ENCODE measurements around the gene COQ4. TPM values are rescaled to one million over a fixed set of nuclear protein-coding genes. Genes with fewer than 3 reads are reported as not detected.

Gene COQ4
- total RNA-seq, 1 experiment from 2014 or later = 45.8 TPM

GRCh38 chr9:128339761-128340690, 17.4 kb downstream of the COQ4 start, which contains the start of gene SLC27A4 (continued):
- TF ChIP-seq CBX3 (IDR thresholded peaks at IDR 0.05; ENCODE audit: low read depth) = no peak

GRCh38 chr9:128340691-128341434, 18.2 kb downstream of the COQ4 start:
- peak overlapping the region; percentile 84 to 86 for H3K4me3 ChIP-seq (replicated peaks in 1 of 2; ENCODE audit: low read depth in 1 of 2, low read length in 2 of 2)
- H3K9me2 ChIP-seq (ENCODE audit: insufficient read depth) = no peaks in the 10 kb centered on the region
- RAD21 ChIA-PET (ENCODE audit: low non-redundant PET in 1 of 2, low total read pairs in 2 of 2, uncharacterized antibody in 2 of 2, unreplicated experiment in 2 of 2) = interaction anchor here (0.8 to 1.2 kb wide), 2 partner anchors 46 to 80 kb away, joined by 3 to 6 read pairs; partner anchors contain the start of gene CERCAM (in 1 of the 2)
- H3K9ac ChIP-seq (ENCODE audit: low read length) = peak overlapping the region; percentile 77
- H3K27me3 ChIP-seq (ENCODE audit: insufficient read depth, low read length) = no peaks in the 10 kb centered on the region
- H4K20me1 ChIP-seq (ENCODE audit: insufficient read depth) = no peaks in the 10 kb centered on the region
- POLR2A ChIA-PET = interaction anchor here (0.8 to 1.3 kb wide), 3 partner anchors 30 to 45 kb away, joined by 3 to 9 read pairs (median 3); partner anchors contain the start of gene URM1
- H3K9me3 ChIP-seq (ENCODE audit: control insufficient read depth in 1 of 2, insufficient read depth in 1 of 2, low read depth in 1 of 2, low read length in 2 of 2) = no peaks in the 10 kb centered on the region
- no TSS peak for BruUV-seq (replicated peaks)
- H2AFZ ChIP-seq (ENCODE audit: low read depth, low read length, poor library complexity, severe bottlenecking) = no peak overlapping the region
- peaks cover 5 to 12% of the 10 kb centered on the region in 2 experiments; a peak in 3 of 4 replicates for H3K36me3 ChIP-seq (ENCODE audit: control insufficient read depth in 1 of 2, insufficient read depth in 2 of 2, low read length in 2 of 2)
- ATAC-seq (peak; percentile 19; the same call in 1 of the 2 replicates), DNase-seq (ENCODE audit: low read depth, low spot score) (no peak)
- peak overlapping the region; percentile 67 for H3K27ac ChIP-seq (ENCODE audit: low read depth, low read length)
- intact Hi-C loops (cut with micrococcal nuclease) = loop anchor here (1.0 to 10.0 kb wide), 4 partner anchors 19 to 146 kb away; partner anchors contain the start of genes CIZ1, COQ4 and TRUB2
- H3K4me2 ChIP-seq (ENCODE audit: low read length) = peak overlapping the region; percentile 97
- peaks cover 0 to 20% of the 10 kb centered on the region in 2 experiments; a peak in 2 of 4 replicates for H3K4me1 ChIP-seq (ENCODE audit: control insufficient read depth in 1 of 2, insufficient read depth in 2 of 2, low read length in 2 of 2)
- CTCF ChIA-PET = interaction anchor here (0.7 to 1.5 kb wide), 12 partner anchors 10 to 86 kb away, joined by 3 to 40 read pairs (median 4); partner anchors contain the start of gene URM1
- H3K79me2 ChIP-seq (ENCODE audit: insufficient read depth, low read length) = peaks cover 10% of the 10 kb centered on the region
- TF ChIP-seq ELF1 (IDR thresholded peaks at IDR 0.05; ENCODE audit: borderline replicate concordance, low read depth) (no peak), SIN3A (IDR thresholded peaks at IDR 0.05; ENCODE audit: low read depth) (no peak), POLR2AphosphoS5 (IDR thresholded peaks at IDR 0.05; ENCODE audit: low read depth, low read length) (0 out of 2 replicates have a peak, but pooled peaks have one; percentile 8), ZNF274 (IDR thresholded peaks at IDR 0.05; ENCODE audit: low read depth, low read length) (no peak), REST (IDR thresholded peaks at IDR 0.05; ENCODE audit: low read depth) (no peak), ATF3 (IDR thresholded peaks at IDR 0.05) (no peak), CEBPB (IDR thresholded peaks at IDR 0.05; ENCODE audit: low read depth) (no peak), ZBTB33 (IDR thresholded peaks at IDR 0.05; ENCODE audit: extremely low read depth, insufficient replicate concordance, low read length) (no peak), ZFX (IDR thresholded peaks at IDR 0.05) (peak; percentile 74; the same call in 1 of the 2 replicates), POLR2A (IDR thresholded peaks at IDR 0.05; ENCODE audit: borderline replicate concordance, extremely low read depth, insufficient read depth, insufficient read length) (no peak), RAD21 (IDR thresholded peaks at IDR 0.05; ENCODE audit: low read depth) (no peak), CTCF (IDR thresholded peaks at IDR 0.05 in 2 of 3, conservative IDR thresholded peaks at IDR 0.05 in 1 of 3; ENCODE audit: borderline replicate concordance in 1 of 3, insufficient read depth in 1 of 3, low read depth in 2 of 3, low read length in 2 of 3) (no peak)

All from HCT116 (cell line).